Parathyroid adenoma (tissue), 2 donors: ENCODE data around the gene MAG.

Experiments used
- H2AFZ ChIP-seq: fragments of 300-600 bp; sonication (generic); one replicate; pipeline ENCODE4 v1.7.0; 2017; ENCODE audit warnings: antibody characterized with exemption, mild to moderate bottlenecking
- H3K27ac ChIP-seq: fragments of 300-600 bp; sonication (generic); one replicate; pipeline ENCODE4 v1.7.0; 2017
- H3K27me3 ChIP-seq: fragments of 300-600 bp; sonication (generic); one replicate; pipeline ENCODE4 v1.7.0; 2017; ENCODE audit warnings: low read length; ENCODE audit not compliant: control insufficient read depth, insufficient read depth
- H3K36me3 ChIP-seq: fragments of 300-600 bp; sonication (generic); one replicate; pipeline ENCODE4 v1.7.0; 2017; ENCODE audit warnings: low read length; ENCODE audit not compliant: control insufficient read depth, insufficient read depth
- H3K4me1 ChIP-seq: fragments of 300-600 bp; sonication (generic); one replicate; pipeline ENCODE4 v1.7.0; 2017; ENCODE audit warnings: control low read depth
- H3K4me2 ChIP-seq: fragments of 300-600 bp; sonication (generic); one replicate; pipeline ENCODE4 v1.7.0; 2017; ENCODE audit warnings: low read length
- H3K4me3 ChIP-seq: fragments of 300-600 bp; sonication (generic); one replicate; pipeline ENCODE4 v1.7.0; 2017; ENCODE audit warnings: low read depth, low read length
- H3K79me2 ChIP-seq: fragments of 300-600 bp; sonication (generic); one replicate; pipeline ENCODE4 v1.7.0; 2017; ENCODE audit warnings: control low read depth
- H3K9ac ChIP-seq: fragments of 300-600 bp; sonication (generic); one replicate; pipeline ENCODE4 v1.7.0; 2017; ENCODE audit warnings: mild to moderate bottlenecking
- H3K9me3 ChIP-seq: fragments of 300-600 bp; sonication (generic); one replicate; pipeline ENCODE4 v1.7.0; 2017; ENCODE audit warnings: low read length; ENCODE audit not compliant: control insufficient read depth
- TF ChIP-seq, protein P1 (sequence below): fragments of 300-600 bp; sonication (generic); IDR thresholded peaks from one replicate; pipeline ENCODE4 v1.7.0; 2017; ENCODE audit warnings: antibody characterized with exemption, mild to moderate bottlenecking
- donor health status: primary hyperparathyroidism.

The MAG gene

DNA sequence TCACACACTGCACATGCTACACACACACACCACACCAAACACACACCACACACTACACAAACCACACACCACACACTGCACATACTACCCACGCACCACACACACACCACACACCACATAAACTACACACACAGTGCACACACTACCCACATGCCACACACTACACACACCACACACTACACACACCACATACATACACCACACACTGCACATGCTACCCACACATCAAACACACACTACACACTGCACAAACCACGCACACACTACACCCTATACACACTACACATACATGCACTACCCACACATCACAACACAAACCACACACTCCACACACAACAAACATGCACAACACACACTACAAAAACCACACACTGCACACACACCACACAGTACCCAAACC is 6.0 kb downstream of the MAG start:
- Histone ChIP-seq H3K27ac (no peak overlapping the region), H3K4me2 (no peak overlapping the region), H2AFZ (no peak overlapping the region), H3K9ac (no peak overlapping the region), H3K4me3 (no peak overlapping the region), H3K27me3 (no peaks in the 10 kb centered on the region), H3K36me3 (no peaks in the 10 kb centered on the region), H3K4me1 (no peaks in the 10 kb centered on the region), H3K9me3 (no peaks in the 10 kb centered on the region), H3K79me2 (no peaks in the 10 kb centered on the region)
- TF ChIP-seq, protein P1, sequence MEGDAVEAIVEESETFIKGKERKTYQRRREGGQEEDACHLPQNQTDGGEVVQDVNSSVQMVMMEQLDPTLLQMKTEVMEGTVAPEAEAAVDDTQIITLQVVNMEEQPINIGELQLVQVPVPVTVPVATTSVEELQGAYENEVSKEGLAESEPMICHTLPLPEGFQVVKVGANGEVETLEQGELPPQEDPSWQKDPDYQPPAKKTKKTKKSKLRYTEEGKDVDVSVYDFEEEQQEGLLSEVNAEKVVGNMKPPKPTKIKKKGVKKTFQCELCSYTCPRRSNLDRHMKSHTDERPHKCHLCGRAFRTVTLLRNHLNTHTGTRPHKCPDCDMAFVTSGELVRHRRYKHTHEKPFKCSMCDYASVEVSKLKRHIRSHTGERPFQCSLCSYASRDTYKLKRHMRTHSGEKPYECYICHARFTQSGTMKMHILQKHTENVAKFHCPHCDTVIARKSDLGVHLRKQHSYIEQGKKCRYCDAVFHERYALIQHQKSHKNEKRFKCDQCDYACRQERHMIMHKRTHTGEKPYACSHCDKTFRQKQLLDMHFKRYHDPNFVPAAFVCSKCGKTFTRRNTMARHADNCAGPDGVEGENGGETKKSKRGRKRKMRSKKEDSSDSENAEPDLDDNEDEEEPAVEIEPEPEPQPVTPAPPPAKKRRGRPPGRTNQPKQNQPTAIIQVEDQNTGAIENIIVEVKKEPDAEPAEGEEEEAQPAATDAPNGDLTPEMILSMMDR: no peak

DNA sequence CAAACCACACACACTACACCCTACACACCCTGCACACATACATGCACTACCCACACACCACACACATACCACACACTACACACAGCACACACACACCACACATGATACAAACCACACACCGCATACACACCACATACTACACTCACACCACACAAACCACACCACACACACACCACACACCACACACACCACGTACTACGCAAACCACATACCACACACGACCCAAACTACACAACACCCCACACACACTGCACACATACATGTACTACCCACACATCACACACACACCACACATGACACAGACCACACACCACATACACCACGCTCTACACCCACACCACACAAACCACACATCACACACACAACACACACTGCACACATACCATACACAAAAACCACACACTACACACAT is 6.6 kb downstream of the MAG start:
- H3K79me2 ChIP-seq: no peaks in the 10 kb centered on the region
- H3K4me2 ChIP-seq: no peak overlapping the region
- TF ChIP-seq, protein P1: no peak
- H2AFZ ChIP-seq: no peak overlapping the region
- no peaks in the 10 kb centered on the region for H3K4me1 ChIP-seq
- no peak overlapping the region for H3K9ac ChIP-seq
- H3K4me3 ChIP-seq: no peak overlapping the region
- H3K9me3 ChIP-seq: no peaks in the 10 kb centered on the region
- no peaks in the 10 kb centered on the region for H3K36me3 ChIP-seq
- no peaks in the 10 kb centered on the region for H3K27me3 ChIP-seq
- no peak overlapping the region for H3K27ac ChIP-seq

DNA sequence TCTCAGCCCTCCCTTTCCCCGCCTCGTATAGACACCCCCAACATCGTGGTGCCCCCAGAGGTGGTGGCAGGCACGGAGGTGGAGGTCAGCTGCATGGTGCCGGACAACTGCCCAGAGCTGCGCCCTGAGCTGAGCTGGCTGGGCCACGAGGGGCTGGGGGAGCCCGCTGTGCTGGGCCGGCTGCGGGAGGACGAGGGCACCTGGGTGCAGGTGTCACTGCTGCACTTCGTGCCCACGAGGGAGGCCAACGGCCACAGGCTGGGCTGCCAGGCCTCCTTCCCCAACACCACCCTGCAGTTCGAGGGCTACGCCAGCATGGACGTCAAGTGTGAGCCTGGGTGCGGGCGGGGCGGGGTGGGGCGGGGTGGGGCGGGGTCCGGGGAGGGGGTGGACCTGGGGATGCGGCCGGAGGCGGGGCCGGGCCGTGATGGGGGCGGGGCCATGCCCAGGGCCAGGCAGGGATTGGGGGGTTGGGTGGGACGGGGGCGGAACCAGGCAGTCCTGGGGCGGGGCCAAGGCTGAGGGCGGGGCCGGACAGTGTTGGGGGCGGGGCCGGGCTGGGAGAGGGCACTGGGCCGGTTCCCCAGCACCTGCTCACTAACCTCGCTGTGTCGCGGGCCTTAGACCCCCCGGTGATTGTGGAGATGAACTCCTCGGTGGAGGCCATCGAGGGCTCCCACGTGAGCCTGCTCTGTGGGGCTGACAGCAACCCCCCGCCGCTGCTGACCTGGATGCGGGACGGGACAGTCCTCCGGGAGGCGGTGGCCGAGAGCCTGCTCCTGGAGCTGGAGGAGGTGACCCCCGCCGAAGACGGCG is 7.8 kb downstream of the MAG start:
- Histone ChIP-seq H3K27ac (no peak overlapping the region), H3K36me3 (no peaks in the 10 kb centered on the region), H3K79me2 (no peaks in the 10 kb centered on the region), H3K27me3 (no peaks in the 10 kb centered on the region), H3K4me1 (no peaks in the 10 kb centered on the region), H3K9ac (no peak overlapping the region), H3K4me2 (no peak overlapping the region), H3K9me3 (no peaks in the 10 kb centered on the region), H2AFZ (no peak overlapping the region), H3K4me3 (no peak overlapping the region)
- TF ChIP-seq, protein P1: no peak

DNA sequence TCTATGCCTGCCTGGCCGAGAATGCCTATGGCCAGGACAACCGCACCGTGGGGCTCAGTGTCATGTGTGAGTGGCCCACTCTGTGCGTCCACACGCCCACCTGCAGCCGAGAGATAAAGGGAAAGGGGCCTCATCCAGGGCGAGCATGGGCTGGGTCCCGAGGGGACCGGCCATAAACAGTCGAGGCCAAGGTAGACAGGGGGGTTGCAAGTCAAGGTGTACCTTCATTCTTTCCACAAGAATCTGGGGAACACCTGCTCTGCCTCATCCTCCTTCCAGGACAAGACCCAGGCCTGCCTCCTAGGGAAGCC is 8.3 kb downstream of the MAG start:
- H3K27me3 ChIP-seq: no peaks in the 10 kb centered on the region
- H3K79me2 ChIP-seq: no peaks in the 10 kb centered on the region

More for the DNA sequence above, 8.3 kb downstream of the MAG start:
- TF ChIP-seq, protein P1: no peak
- H3K4me2 ChIP-seq: no peak overlapping the region
- H3K4me1 ChIP-seq: no peaks in the 10 kb centered on the region
- H3K27ac ChIP-seq: no peak overlapping the region
- H3K9me3 ChIP-seq: no peaks in the 10 kb centered on the region
- H3K36me3 ChIP-seq: no peaks in the 10 kb centered on the region
- H3K4me3 ChIP-seq: no peak overlapping the region
- no peak overlapping the region for H2AFZ ChIP-seq
- H3K9ac ChIP-seq: no peak overlapping the region
